BJ (cell line): ENCODE measurements around the gene PDZD2. TPM values are rescaled to one million over a fixed set of nuclear protein-coding genes. Genes with fewer than 3 reads are reported as not detected.

Experiments
- CTCF ChIA-PET: fragments of 350-600 bp; formaldehyde crosslinking; extraction: SDS; loops from one replicate; lab custom pipeline; 2021; ENCODE audit warnings: antibody characterized with exemption, inconsistent platforms; lab: Yijun Ruan, JAX
- POLR2A ChIA-PET: fragments of 300-600 bp; sonication (Branson Sonifier 250); formaldehyde crosslinking; extraction: SDS; loops from one replicate; lab custom pipeline; 2021; ENCODE audit warnings: antibody characterized with exemption; lab: Charles Lee
- DNase-seq: peaks from one replicate; pipeline ENCODE4 v3.0.0-alpha.2; 2011; ENCODE audit warnings: low read depth
- H3K27me3 ChIP-seq: 2 replicates; pipeline ENCODE4 v1.6.0; 2011; ENCODE audit warnings: low read length; ENCODE audit not compliant: control insufficient read depth, insufficient read depth
- H3K36me3 ChIP-seq: 2 replicates; pipeline ENCODE4 v1.5.1; 2011; ENCODE audit warnings: low read length; ENCODE audit not compliant: control insufficient read depth, insufficient read depth
- H3K4me3 ChIP-seq: 2 replicates; pipeline ENCODE4 v1.5.1; 2011; ENCODE audit warnings: low read depth, mild to moderate bottlenecking, control low read depth, low read length
- polyA plus RNA-seq: library from polyadenylated mRNA; depleted of rRNA; stranded (reverse); fragments of >200 nt; gene quantifications from 2 replicates; pipeline ENCODE4 v1.2.3, GENCODE V29; 2011
- TF ChIP-seq, protein P1 (sequence below): IDR thresholded peaks from 2 replicates; pipeline ENCODE4 v1.5.1; 2011; ENCODE audit warnings: low read depth, mild to moderate bottlenecking, control low read depth, inconsistent platforms, low read length, moderate library complexity; ENCODE audit not compliant: insufficient read depth

Gene PDZD2
- polyA plus RNA-seq, 1 experiment, result 0.06 TPM

DNA sequence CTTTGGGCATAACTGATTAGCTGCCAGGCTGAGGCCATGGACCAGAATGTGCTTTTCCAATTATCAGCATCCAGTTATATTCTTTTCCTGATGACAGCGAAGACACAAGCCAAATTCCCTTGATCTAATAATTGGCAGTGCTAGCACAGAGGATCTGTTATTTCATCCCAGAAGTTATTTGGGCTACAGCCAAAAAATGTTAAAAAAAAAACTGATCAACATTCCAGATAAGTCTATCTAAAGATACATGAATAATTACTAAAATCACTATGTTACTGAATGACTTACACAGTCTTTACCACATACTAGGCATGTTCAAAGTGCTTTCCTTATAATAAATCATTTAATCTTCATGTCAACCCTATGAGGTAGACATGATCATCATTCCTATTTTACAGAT is 13.5 kb upstream of the PDZD2 start:
- Histone ChIP-seq H3K4me3 (no peak overlapping the region), H3K27me3 (peaks cover 4% of the 10 kb centered on the region; the same call in 1 of the 2 replicates), H3K36me3 (no peaks in the 10 kb centered on the region)
- no peak for DNase-seq
- ChIA-PET POLR2A (no interaction called here), CTCF (interaction anchor here (1.9 kb wide), 1 partner anchor 13 kb away, joined by 15 read pairs; the partner anchor contains the start of gene PDZD2)
- TF ChIP-seq, protein P1, sequence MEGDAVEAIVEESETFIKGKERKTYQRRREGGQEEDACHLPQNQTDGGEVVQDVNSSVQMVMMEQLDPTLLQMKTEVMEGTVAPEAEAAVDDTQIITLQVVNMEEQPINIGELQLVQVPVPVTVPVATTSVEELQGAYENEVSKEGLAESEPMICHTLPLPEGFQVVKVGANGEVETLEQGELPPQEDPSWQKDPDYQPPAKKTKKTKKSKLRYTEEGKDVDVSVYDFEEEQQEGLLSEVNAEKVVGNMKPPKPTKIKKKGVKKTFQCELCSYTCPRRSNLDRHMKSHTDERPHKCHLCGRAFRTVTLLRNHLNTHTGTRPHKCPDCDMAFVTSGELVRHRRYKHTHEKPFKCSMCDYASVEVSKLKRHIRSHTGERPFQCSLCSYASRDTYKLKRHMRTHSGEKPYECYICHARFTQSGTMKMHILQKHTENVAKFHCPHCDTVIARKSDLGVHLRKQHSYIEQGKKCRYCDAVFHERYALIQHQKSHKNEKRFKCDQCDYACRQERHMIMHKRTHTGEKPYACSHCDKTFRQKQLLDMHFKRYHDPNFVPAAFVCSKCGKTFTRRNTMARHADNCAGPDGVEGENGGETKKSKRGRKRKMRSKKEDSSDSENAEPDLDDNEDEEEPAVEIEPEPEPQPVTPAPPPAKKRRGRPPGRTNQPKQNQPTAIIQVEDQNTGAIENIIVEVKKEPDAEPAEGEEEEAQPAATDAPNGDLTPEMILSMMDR, result no peak

DNA sequence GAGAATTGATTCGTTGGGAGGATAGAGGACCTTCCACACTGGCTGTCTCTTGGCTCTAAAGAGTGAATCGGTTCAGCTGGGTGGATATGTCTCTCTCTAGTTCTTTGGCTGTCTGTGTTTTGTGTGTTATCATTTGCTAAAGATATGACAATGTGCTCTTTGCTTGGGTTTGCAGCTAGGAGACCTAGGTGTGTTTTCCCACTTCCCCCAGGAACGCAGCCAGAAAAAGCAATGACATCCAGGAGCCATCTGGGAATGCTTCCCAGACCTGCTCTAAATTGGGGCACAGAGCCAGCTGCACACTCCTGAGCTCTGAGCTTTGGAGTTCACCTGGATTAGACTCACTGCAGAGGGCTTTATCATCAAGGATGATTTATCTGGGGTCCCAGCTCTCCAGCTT is 12.8 kb upstream of the PDZD2 start:
- Histone ChIP-seq H3K36me3 (no peaks in the 10 kb centered on the region), H3K27me3 (peaks cover 4% of the 10 kb centered on the region; the same call in 1 of the 2 replicates), H3K4me3 (no peak overlapping the region)
- POLR2A ChIA-PET, result interaction anchor here (0.6 kb wide), 1 partner anchor 82 kb away, joined by 4 read pairs; no protein-coding TSS in a partner anchor
- no peak for DNase-seq
- CTCF ChIA-PET, result interaction anchor here (1.9 kb wide), 1 partner anchor 12 kb away, joined by 15 read pairs; the partner anchor contains the start of gene PDZD2
- TF ChIP-seq, protein P1, result no peak

DNA sequence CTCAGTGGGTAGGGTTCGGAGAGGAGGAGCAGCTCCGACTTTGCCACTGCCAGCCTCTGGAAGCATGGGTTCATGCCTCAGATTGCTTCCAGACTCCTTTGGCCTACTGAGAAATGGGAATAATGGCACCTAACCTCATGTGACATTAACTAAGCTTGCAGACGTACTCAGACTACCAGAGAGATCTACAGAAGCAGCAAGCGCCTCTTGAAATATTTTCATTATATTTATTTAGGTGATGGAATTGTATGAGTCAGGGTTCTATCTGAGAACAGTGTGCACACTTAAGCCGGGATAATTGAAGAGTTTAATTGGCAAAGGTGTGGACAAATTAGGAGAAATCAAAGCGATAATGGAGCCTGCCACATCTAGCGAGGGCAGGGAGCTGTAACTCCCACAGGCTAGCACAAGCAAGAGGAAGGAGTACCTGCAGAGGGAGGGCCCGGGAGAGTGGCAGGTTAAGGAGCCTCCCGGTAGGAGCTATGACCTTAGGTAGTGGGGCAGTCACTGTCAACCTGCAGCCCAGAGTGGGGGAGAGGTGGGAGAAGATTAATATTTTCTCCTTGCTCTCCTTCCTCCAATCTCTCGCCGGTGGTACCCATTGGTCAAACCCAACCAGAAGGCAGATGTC is 12.2 kb upstream of the PDZD2 start:
- no peak for DNase-seq
- TF ChIP-seq, protein P1, result no peak
- H3K27me3 ChIP-seq, result peaks cover 4% of the 10 kb centered on the region; the same call in 1 of the 2 replicates
- CTCF ChIA-PET, result interaction anchor here (1.9 kb wide), 1 partner anchor 12 kb away, joined by 15 read pairs; the partner anchor contains the start of gene PDZD2
- POLR2A ChIA-PET, result interaction anchor here (0.6 kb wide), 1 partner anchor 82 kb away, joined by 4 read pairs; no protein-coding TSS in a partner anchor
- no peak overlapping the region for H3K4me3 ChIP-seq
- H3K36me3 ChIP-seq, result no peaks in the 10 kb centered on the region

DNA sequence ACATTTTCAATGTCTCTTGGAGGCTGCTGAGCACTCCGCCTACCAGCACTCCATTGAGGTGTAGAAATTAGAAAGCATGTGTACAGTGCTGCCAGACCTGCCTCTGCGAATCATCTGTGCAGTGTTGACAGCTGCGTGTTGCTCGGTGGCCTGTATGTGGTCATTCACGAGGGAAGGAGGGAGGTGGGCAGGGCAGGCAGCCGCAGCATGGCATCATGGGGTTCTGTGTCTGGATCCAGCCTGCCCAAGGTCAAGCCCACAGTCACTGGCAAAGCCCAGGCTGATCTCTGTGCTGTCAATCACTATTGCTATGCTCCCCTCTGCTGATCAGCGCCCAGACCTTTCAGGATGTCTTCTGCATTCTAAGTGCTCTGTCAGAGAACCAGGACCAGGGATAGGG is 8.0 kb upstream of the PDZD2 start:
- CTCF ChIA-PET, result no interaction called here
- TF ChIP-seq, protein P1, result no peak

DNA sequence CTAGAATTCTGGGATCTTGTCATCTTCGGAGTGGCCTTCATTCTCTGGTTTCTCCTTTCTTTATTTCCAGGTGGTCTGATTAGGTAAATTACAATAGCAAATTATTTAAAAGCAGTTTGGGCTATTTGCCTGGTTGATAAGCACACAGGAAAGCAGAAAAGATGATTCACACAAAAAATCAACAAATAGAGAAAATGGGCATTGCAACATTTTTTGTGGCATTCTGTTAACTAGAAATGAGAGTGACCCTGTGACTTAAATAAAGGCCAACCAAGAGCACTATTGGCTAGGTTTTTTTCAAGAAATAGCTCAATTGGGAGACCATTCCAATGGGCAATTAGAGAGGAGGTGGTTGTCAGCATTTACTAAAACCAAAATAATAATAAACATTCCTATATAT is 6.5 kb upstream of the PDZD2 start:
- TF ChIP-seq, protein P1, result no peak
- Histone ChIP-seq H3K27me3 (no peaks in the 10 kb centered on the region), H3K4me3 (no peak overlapping the region), H3K36me3 (no peaks in the 10 kb centered on the region)
- ChIA-PET POLR2A (no interaction called here), CTCF (no interaction called here)
- DNase-seq, result no peak

More for the DNA sequence above, 8.0 kb upstream of the PDZD2 start:
- H3K36me3 ChIP-seq, result no peaks in the 10 kb centered on the region
- H3K4me3 ChIP-seq, result no peak overlapping the region
- no peak for DNase-seq
- POLR2A ChIA-PET, result no interaction called here
- H3K27me3 ChIP-seq, result peaks cover 1% of the 10 kb centered on the region; the same call in 1 of the 2 replicates
